ENCODE measurements around the gene BTBD1. TPM values are rescaled to one million over a fixed set of nuclear protein-coding genes. Genes with fewer than 3 reads are reported as not detected.

Gene BTBD1
- total and polyA plus RNA-seq, 7 donors = 93.5 to 193 (median 151) TPM

DNA sequence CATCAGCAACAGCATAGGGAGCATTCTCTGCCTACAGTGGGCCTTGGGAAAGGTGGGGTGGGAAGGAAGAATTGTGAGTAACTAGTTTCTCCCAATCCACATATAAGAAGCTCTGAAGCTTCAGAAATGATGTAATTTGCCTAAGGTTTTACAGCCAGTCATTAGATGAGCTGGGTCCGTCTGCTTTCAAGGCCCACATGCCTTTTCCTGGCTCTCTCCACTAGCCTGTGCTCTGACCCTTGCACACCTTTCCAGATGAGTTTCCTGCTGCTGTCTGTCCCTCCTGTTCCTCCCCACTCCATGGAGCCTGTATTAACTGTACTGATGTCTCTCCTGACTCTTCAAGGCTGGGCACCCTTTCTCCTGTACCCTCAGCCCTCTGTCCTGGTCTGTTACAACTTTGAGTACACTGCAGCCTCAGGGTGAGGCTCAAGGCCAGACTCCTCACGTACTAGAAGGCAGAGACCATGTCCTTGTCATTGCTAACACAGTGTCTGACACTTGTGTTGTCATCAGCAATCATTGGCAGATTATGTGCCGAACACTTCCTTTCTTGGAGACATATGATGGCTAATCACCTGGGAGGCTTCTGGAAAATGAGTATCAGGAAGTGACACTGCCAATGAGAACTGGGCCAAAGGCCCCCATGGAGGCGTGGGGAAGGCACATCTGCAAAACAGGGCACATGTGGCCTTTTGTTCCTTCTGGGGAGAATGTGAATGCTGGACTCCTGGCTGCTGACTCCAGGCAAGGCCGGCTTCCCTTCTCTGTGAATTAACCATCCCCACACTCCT, 47.0 kb upstream of the BTBD1 start:
- ATAC-seq (no peak), DNase-seq (no peak)
- no peak overlapping the region for H3K27ac ChIP-seq
- peaks cover 0 to 44% of the 10 kb centered on the region in 2 donors for H3K36me3 ChIP-seq (ENCODE audit: insufficient read depth in 1 of 2, low read depth in 1 of 2)
- intact Hi-C loops (cut with DNase I) = no loop called here
- H3K4me3 ChIP-seq = no peak overlapping the region
- no peaks in the 10 kb centered on the region for H3K9me3 ChIP-seq
- H3K27me3 ChIP-seq (ENCODE audit: insufficient read depth in 3 of 3, low read length in 2 of 3) = no peaks in the 10 kb centered on the region
- H3K4me1 ChIP-seq = peaks cover 3% of the 10 kb centered on the region
- WGBS, 3 donors = 78 to 81% (median 80%) methylated on average over 5 of the region's 5 CpGs
- TF ChIP-seq, protein P1, sequence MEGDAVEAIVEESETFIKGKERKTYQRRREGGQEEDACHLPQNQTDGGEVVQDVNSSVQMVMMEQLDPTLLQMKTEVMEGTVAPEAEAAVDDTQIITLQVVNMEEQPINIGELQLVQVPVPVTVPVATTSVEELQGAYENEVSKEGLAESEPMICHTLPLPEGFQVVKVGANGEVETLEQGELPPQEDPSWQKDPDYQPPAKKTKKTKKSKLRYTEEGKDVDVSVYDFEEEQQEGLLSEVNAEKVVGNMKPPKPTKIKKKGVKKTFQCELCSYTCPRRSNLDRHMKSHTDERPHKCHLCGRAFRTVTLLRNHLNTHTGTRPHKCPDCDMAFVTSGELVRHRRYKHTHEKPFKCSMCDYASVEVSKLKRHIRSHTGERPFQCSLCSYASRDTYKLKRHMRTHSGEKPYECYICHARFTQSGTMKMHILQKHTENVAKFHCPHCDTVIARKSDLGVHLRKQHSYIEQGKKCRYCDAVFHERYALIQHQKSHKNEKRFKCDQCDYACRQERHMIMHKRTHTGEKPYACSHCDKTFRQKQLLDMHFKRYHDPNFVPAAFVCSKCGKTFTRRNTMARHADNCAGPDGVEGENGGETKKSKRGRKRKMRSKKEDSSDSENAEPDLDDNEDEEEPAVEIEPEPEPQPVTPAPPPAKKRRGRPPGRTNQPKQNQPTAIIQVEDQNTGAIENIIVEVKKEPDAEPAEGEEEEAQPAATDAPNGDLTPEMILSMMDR (IDR thresholded peaks at IDR 0.05) = no peak

DNA sequence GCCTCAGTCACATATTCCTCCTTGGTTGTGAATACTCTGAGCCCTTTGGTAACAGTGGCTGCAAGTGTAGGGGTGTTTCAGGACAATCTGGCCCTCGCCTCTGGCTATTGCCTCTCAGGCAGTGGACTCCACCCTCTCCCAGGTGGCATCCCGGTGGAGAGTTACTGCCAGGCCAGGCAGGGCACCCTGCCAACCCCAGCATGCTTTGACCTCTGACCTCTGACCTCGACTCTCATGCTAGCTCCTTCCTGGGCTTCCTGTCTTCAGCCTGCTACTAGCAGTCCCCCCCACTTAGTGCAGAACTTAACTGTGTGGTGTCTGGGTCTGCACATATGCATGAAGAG, 45.9 kb upstream of the BTBD1 start:
- Histone ChIP-seq H3K4me1 (peaks cover 11% of the 10 kb centered on the region), H3K36me3 (ENCODE audit: insufficient read depth in 1 of 2, low read depth in 1 of 2) (peaks cover 0 to 38% of the 10 kb centered on the region in 2 donors), H3K27ac (no peak overlapping the region), H3K9me3 (no peaks in the 10 kb centered on the region), H3K27me3 (ENCODE audit: insufficient read depth in 3 of 3, low read length in 2 of 3) (no peaks in the 10 kb centered on the region), H3K4me3 (no peak overlapping the region)
- WGBS, 3 donors = 31 to 44% (median 39%) methylated on average over 3 of the region's 3 CpGs
- intact Hi-C loops (cut with DNase I) = no loop called here
- peak in 1 of 2 donors; percentile 18 for DNase-seq
- no peak for ATAC-seq
- TF ChIP-seq, protein P1 (IDR thresholded peaks at IDR 0.05) = no peak

DNA sequence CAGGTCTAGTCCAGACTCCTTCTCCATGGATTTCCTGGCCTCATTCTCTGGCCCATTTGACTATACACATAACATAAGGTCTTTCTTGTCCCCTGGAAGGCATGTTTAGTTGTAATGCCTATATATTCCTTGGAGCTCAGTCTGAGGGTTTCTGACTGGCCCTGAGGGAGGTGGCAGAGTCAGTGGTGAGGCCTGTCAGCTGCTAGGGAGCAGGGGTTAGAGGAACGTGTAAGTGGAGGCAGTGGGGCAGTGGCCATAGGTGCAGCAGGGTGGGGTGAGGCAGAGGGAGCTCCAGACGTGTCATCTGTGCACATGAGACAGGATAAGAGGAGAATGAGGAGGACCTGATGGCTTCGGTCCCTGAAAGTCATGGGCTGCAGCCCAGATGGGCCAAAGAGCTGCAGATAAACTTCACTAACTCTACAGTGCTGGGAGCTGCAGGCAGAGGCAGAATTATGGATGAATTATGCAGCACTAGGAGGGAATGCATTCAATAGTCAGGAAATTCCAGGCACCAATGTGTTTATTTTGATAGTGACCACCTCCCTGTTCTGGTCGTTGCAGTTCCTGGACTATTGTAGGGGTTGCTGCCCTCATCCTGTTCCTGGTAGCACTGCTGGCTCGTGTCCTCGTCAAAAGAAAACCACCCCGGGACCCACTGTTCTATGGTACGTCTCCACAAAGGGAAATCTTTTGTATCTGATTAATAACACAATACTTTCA, 45.3 kb upstream of the BTBD1 start:
- ATAC-seq (no peak), DNase-seq (no peak)
- H3K27me3 ChIP-seq (ENCODE audit: insufficient read depth in 3 of 3, low read length in 2 of 3) = no peaks in the 10 kb centered on the region
- H3K27ac ChIP-seq = no peak overlapping the region
- TF ChIP-seq, protein P1 (IDR thresholded peaks at IDR 0.05) = no peak
- peaks cover 11% of the 10 kb centered on the region for H3K4me1 ChIP-seq
- 46 to 58% (median 55%) methylated on average over 8 of the region's 8 CpGs for WGBS, 3 donors
- no peak overlapping the region for H3K4me3 ChIP-seq
- intact Hi-C loops (cut with DNase I) = no loop called here
- H3K36me3 ChIP-seq (ENCODE audit: insufficient read depth in 1 of 2, low read depth in 1 of 2) = peaks cover 0 to 38% of the 10 kb centered on the region in 2 donors
- H3K9me3 ChIP-seq = no peaks in the 10 kb centered on the region

DNA sequence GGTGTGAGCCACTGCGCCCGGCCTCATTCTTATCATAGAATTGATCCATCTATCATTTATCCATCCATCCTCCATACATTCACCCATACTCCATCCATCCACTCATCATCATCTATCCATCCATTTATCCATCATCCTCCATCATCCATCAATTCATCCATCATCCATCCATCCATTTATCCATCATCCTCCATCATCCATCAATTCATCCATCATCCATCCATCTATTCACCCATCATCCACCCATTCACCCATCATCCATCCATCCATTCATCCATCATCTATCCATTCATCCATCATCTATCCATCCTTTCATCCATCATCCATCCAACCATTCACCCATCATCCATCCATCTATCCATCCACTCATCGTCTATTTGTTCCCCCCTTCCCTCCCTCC, 44.1 kb upstream of the BTBD1 start:
- Histone ChIP-seq H3K9me3 (no peaks in the 10 kb centered on the region), H3K4me3 (no peak overlapping the region), H3K27ac (no peak overlapping the region), H3K36me3 (ENCODE audit: insufficient read depth in 1 of 2, low read depth in 1 of 2) (peaks cover 0 to 32% of the 10 kb centered on the region in 2 donors), H3K27me3 (ENCODE audit: insufficient read depth in 3 of 3, low read length in 2 of 3) (no peaks in the 10 kb centered on the region), H3K4me1 (peaks cover 14% of the 10 kb centered on the region)
- 97 to 98% (median 98%) methylated on average over 3 of the region's 3 CpGs for WGBS, 3 donors
- ATAC-seq (no peak), DNase-seq (no peak)
- intact Hi-C loops (cut with DNase I) = no loop called here
- TF ChIP-seq, protein P1 (IDR thresholded peaks at IDR 0.05) = no peak
